ENCODE measurements around the gene FGFBP1.

Gene FGFBP1

GRCh38 chr4:15936495-15936894 lies 2.0 kb downstream of the FGFBP1 start:
- Histone ChIP-seq H3K9ac (ENCODE audit: low read length) (no peak overlapping the region), H3F3A (ENCODE audit: insufficient read depth) (no peaks in the 10 kb centered on the region), H3K9me2 (replicated peaks; ENCODE audit: insufficient read depth, low read length) (no peaks in the 10 kb centered on the region; the same call in 1 of the 2 replicates), H3K36me3 (ENCODE audit: low read length) (no peaks in the 10 kb centered on the region), H3K27ac (ENCODE audit: low read depth, low read length) (no peak overlapping the region), H3K79me2 (ENCODE audit: insufficient read depth, low read length) (no peaks in the 10 kb centered on the region), H3K4me2 (ENCODE audit: low read depth, low read length, poor library complexity, severe bottlenecking) (no peak overlapping the region), H2AFZ (ENCODE audit: low read depth, low read length, severe bottlenecking) (no peak overlapping the region), H3K9me3 (ENCODE audit: insufficient read depth, low read length) (no peaks in the 10 kb centered on the region; the same call in 1 of the 2 replicates), H4K20me1 (ENCODE audit: low read depth, low read length) (no peaks in the 10 kb centered on the region), H3K27me3 (ENCODE audit: low read length) (no peaks in the 10 kb centered on the region), H3K4me3 (ENCODE audit: insufficient read depth, low read length, poor library complexity, severe bottlenecking) (no peak overlapping the region)
- no peak for TF ChIP-seq CTCF (IDR thresholded peaks at IDR 0.05; ENCODE audit: insufficient read depth, low read length, poor library complexity, severe bottlenecking)
- no peak for TF ChIP-seq EZH2phosphoT487 (conservative IDR thresholded peaks at IDR 0.05; ENCODE audit: low read length)

GRCh38 chr4:15935504-15936402 lies 2.8 kb downstream of the FGFBP1 start:
- Histone ChIP-seq H3K27me3 (ENCODE audit: low read length) (no peaks in the 10 kb centered on the region), H3K27ac (ENCODE audit: low read depth, low read length) (no peak overlapping the region), H3K4me2 (ENCODE audit: low read depth, low read length, poor library complexity, severe bottlenecking) (no peak overlapping the region), H3K36me3 (ENCODE audit: low read length) (no peaks in the 10 kb centered on the region), H3K79me2 (ENCODE audit: insufficient read depth, low read length) (no peaks in the 10 kb centered on the region), H3K4me3 (ENCODE audit: insufficient read depth, low read length, poor library complexity, severe bottlenecking) (no peak overlapping the region), H2AFZ (ENCODE audit: low read depth, low read length, severe bottlenecking) (no peak overlapping the region), H3K9me3 (ENCODE audit: insufficient read depth, low read length) (no peaks in the 10 kb centered on the region; the same call in 1 of the 2 replicates), H3F3A (ENCODE audit: insufficient read depth) (no peaks in the 10 kb centered on the region), H4K20me1 (ENCODE audit: low read depth, low read length) (no peaks in the 10 kb centered on the region), H3K9me2 (replicated peaks; ENCODE audit: insufficient read depth, low read length) (no peaks in the 10 kb centered on the region; the same call in 1 of the 2 replicates), H3K9ac (ENCODE audit: low read length) (no peak overlapping the region)
- no peak for TF ChIP-seq EZH2phosphoT487 (conservative IDR thresholded peaks at IDR 0.05; ENCODE audit: low read length)
- no peak for TF ChIP-seq CTCF (IDR thresholded peaks at IDR 0.05; ENCODE audit: insufficient read depth, low read length, poor library complexity, severe bottlenecking)

- H3K4me2 ChIP-seq (ENCODE audit: low read depth, low read length, poor library complexity, severe bottlenecking): no peak overlapping the region
- no peaks in the 10 kb centered on the region for H3K27me3 ChIP-seq (ENCODE audit: low read length)
- H3K9me2 ChIP-seq (replicated peaks; ENCODE audit: insufficient read depth, low read length): no peaks in the 10 kb centered on the region; the same call in 1 of the 2 replicates
- H2AFZ ChIP-seq (ENCODE audit: low read depth, low read length, severe bottlenecking): no peak overlapping the region
- H3K27ac ChIP-seq (ENCODE audit: low read depth, low read length): no peak overlapping the region
- no peaks in the 10 kb centered on the region for H3K36me3 ChIP-seq (ENCODE audit: low read length)
- H3K79me2 ChIP-seq (ENCODE audit: insufficient read depth, low read length): no peaks in the 10 kb centered on the region
- H3K9ac ChIP-seq (ENCODE audit: low read length): no peak overlapping the region
- H3K9me3 ChIP-seq (ENCODE audit: insufficient read depth, low read length): no peaks in the 10 kb centered on the region; the same call in 1 of the 2 replicates
- no peak overlapping the region for H3K4me3 ChIP-seq (ENCODE audit: insufficient read depth, low read length, poor library complexity, severe bottlenecking)
- no peaks in the 10 kb centered on the region for H3F3A ChIP-seq (ENCODE audit: insufficient read depth)
- no peak for TF ChIP-seq EZH2phosphoT487 (conservative IDR thresholded peaks at IDR 0.05; ENCODE audit: low read length)
- TF ChIP-seq CTCF (IDR thresholded peaks at IDR 0.05; ENCODE audit: insufficient read depth, low read length, poor library complexity, severe bottlenecking): no peak
- no peaks in the 10 kb centered on the region for H4K20me1 ChIP-seq (ENCODE audit: low read depth, low read length)
These were observed 4.3 kb downstream of the FGFBP1 start for GRCh38 chr4:15934259-15934658.
